HG02840 (cell line): Measurements from ENCODE around the gene IGF2R.
A peak's percentile ranks its signal among the peaks of the same experiment; 100 is the strongest.
"Not testable (repeated sequence)": the region's sequence is repeated elsewhere in the genome, so short reads cannot be mapped to it uniquely, and the experiment has no call there.

ENCODE experiments used
- ATAC-seq: cut with Tn5 transposase; IDR thresholded peaks from one replicate; pipeline ENCODE4 v1.9.1; 2021; ENCODE audit warnings: mild to moderate bottlenecking, moderate library complexity, moderate number of reproducible peaks; ENCODE audit not compliant: unreplicated experiment, low FRiP score

IGF2R gene

DNA sequence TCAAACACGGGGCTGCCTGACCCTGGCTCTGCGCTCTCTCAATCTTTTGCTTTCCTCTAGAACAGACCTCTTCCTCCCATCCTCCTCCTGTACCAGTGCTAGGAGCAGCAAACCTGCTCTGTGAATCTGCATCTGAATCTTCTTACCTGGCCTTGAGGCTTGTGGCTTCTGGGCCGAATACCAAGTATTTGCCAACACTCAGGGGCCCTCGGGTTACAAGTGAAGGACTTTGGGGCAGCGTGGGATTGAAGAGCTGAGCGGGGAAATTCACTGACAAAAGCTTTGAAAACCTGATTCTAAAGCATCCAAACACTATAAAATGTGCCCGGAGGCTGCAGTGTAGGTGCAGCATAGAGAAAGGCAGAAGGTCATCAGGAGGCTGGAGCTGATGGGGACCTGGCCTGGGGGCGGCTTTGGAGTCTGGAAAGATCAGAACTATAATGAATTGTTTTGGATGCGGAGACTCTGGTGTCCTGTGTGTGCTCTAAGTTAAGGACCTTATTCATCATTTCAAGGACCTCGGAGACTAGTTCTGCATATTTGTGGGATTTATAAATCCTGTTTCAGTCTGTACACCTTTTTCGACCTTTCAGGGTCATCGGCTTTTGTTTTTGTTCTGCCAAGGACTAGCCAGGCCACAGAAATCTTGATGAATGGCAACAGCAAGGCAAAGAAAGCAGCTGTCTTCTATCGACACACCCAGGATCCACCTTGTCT lies 16.4 kb upstream of the IGF2R start:
- no peak for ATAC-seq

DNA sequence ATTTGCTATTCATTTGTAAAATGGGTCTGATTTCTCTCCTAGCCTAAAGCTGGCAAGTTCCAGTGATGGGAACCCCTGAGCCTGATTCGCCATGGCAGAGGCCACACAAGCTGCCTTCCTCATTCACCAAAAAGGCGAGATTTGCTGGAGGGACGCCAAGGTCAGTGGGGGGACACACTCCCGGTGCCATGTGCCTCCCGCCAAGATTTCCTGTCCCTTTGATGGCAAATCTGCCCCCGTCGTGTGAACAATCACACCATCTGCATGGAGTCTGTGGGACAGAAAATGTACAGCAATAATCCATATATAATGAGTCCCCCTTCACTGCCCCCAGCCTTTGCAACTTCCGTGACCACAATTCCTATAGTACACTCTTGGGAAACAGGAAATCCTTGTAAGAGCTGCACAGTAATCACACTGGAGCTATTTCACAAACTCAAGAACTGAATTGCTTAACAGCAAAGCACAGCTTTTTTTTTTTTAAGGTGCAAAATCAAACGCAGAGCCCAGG lies 15.7 kb upstream of the IGF2R start:
- no peak for ATAC-seq

DNA sequence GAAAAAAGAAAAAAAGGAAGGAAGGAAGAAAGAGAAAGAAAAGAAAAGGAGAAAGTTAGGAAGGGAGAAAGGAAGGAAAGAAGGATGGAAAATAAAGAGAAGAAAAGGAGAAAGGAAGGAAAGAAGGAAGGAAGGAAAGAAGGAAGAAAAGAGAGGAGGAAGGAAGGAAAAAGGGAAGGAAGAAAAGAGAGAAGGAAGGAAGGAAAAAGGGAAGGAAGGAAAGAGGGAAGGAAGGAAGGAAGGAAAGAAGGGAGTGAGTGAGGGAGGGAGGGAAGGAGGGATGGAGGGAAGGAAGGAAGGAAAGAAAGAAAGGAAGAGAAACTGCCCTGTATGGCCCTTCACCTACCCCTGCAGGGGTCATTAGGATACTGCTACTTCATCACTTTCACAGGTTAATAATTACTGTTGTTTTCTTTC lies 12.9 kb upstream of the IGF2R start:
- ATAC-seq = no peak

DNA sequence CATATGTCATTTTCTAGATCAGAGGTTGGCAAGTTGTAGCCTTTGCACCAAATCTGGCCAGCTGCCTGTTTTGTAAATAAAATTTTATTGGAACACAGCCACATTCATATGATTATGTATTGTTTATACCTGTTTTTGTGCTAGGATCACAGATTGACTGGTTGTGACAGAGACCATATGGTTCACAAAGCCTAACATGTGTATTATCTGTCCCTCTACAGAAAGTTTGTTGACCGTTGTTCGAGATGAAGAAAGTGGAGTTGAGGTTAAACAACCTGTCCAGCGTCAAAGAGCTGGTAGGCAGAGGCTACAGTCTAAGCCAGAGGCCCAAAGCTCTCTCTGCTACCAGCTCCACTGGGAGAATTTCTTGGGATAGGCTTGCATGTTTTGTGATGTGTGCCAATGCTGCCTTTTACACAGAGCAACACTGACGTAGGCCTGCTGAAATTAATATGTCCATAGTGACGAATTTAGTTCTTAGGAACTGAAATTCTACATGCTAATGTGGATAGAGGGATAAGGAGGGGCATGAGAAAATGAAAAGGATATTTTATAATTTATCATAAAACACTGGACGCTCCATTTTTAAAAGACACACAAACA lies 11.7 kb upstream of the IGF2R start:
- no peak for ATAC-seq

DNA sequence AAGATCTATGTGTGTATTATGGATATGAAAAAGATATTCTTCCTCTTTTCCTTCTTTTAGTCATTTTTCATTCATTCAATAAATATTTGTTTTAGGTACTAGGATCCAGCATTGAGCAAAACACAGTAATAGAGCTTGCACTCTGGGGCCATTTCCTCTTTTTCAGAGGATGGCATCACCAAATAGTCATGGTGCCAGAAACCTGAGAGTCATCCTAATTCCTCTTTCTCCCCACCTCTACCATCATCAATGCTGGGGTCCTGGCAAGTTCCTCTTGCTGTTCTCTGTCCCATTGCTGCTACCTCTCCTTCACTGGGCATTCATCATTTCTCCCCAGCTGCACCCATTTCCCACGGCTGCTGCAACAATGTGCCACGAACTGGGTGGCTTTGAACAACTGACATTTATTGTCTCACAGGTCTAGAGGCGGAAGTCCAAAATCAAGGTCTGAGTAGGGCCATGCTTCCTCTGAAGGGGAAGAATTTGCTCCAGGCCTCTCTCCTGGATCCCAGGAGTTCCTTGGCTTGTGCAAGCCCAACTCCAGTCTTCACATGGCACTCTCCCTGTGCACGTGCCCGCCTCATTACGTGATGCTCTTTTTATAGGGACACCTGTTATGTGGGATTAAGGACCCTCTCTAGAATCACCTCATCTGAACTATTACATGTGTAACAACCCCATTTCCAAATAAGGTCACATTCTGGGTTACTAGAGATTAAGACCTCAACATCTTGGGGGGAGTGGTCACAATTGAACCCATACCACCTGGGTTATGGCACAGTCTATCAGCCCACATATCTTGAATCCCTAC lies 9.5 kb upstream of the IGF2R start:
- ATAC-seq = no peak

DNA sequence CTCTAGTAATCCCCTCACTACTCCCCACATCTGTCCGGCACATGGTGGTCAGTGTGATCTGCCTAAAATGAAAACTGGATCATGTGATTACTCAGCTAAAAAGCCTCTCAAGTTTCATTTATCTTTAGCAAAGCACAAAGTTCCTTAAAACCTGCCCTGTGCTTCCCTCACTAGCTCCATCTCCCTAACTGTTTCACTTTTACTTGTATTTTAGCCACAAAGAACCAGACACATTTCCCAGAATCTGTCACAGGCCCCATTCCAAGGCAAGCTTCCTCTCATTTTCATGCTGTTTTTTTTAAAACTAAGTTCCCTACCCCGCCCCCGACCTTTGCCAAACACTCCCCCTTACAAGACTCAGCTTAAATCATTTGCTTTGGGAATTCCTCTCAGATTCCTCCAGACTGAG lies 8.9 kb upstream of the IGF2R start:
- ATAC-seq = no peak

DNA sequence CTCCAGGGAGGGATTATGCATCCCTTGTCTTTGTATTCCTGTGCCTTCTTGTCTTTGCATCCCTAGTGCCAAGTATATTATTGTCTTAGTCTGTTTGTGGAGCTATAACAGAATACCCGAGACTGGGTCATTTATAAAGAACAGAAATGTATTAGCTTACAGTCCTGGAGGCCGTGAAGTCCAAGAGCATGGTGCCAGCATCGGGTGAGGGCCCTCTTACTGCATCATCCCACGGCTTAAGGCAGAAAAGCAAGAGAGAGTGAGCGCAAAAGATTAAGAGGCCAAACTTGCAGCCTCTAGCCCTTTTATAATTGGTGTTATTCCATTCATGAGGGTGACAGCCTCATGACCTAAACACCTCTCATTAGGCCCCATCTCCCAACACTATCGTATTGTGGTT lies 8.4 kb upstream of the IGF2R start:
- no peak for ATAC-seq

DNA sequence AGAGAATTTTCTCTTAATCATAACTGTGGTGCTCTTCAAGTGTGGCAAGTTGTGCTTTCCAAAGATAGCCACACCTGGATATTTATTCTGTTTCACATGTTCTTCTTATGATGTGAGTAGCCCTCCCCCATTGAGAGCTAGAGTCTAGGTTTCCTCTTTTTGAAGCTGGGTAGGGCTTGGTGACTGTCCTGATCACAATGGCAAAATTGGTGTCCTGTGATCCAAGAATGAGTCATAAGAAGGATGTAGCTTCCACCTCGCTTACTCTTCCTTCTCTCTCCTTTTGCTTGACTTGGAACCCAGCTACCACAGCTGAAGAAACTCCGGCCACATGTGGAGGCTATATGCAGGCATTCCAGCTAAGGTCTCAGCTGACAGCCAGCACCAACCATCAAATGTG lies 7.4 kb upstream of the IGF2R start:
- no peak for ATAC-seq

DNA sequence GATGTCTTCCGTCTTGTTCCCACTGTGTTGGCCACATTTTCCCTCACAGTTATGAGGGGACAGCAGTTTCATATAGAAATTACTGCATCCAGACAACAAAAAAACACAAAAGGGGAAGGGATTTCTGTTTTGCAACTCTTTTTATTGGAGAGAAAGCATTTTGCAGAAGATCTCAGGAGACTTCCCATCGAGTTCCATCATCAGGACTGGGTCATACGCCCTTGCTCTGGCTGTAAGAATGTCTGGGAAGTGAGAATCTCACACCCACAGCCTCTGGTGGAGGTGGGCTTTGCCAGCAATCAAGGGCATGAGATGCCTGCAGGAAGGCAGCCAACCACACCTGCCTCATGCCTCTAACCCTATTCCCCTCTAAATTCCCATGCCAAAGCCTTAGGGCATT lies 5.8 kb upstream of the IGF2R start:
- ATAC-seq = no peak

DNA sequence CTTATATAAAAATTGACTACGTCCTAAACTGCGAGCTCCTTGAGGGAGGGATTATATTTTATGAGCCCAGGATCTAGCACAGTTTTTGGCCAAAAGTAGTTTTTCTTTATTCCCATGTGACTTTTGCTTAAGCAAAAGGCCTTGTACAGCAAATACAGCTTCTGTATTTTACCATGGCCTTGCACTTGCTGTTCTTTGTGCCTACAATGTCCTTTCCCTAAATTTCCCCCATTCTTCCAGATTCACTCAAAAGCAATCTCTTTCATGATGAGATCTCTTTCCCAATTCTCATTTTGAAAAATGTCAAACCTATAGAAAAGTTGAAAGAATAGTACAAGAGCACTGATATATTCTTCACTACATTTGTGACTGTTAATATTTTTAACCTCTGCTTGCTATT lies 4.8 kb upstream of the IGF2R start:
- ATAC-seq = no peak

DNA sequence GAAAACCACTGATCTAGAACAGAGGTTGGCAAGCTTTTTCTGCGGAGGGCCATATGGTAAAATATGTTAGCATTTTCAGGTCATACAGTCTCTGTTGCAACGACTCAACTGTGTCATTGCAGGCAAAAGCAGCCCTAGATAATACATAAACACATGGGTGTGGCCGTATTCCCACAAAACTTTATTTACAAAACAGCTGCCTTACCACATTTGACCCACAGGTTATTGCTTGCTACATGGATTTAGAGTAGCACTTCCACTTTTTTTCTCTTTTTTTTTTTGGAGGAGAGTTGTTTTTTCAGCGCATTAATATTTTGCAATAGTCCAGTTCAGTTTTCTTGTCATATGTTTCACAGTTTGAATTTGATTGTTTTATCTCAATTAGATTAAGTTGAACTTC lies 2.5 kb upstream of the IGF2R start:
- ATAC-seq = no peak

DNA sequence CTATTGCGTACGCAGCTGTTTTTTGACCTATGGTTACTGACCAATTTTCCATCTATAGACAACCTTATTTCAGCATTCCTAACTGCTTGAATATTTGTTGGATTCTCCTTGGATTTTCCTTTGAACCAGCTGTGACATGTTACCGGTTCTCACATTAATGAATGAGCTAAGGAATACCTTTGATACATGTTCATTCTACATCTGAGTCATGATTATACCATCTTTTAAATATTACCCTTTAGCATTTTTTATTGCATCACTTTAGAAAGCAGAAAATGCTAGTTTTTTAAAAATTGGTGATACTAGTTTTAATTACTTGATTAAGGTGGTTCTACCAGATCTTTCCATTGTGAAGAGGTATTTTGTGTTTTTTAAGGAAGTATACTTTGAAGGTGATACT lies 1.9 kb upstream of the IGF2R start:
- ATAC-seq = no peak

DNA sequence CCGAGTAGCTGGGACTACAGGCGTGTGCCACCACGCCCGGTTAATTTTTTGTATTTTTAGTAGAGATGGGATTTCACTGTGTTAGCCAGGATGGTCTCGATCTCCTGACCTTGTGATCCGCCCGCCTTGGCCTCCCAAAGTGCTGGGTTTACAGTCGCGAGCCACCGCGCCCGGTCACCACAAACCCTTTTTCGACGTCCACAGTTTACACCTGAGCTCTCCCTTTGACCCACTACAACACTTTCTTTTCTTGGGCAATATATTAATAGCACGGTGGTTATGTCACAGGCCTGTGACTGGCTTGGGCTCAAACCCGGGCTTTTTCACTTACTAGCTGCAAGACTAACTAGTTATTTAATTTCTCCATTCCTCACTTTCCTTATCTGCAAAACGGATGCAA lies 1.3 kb upstream of the IGF2R start:
- ATAC-seq = not testable (repeated sequence)

DNA sequence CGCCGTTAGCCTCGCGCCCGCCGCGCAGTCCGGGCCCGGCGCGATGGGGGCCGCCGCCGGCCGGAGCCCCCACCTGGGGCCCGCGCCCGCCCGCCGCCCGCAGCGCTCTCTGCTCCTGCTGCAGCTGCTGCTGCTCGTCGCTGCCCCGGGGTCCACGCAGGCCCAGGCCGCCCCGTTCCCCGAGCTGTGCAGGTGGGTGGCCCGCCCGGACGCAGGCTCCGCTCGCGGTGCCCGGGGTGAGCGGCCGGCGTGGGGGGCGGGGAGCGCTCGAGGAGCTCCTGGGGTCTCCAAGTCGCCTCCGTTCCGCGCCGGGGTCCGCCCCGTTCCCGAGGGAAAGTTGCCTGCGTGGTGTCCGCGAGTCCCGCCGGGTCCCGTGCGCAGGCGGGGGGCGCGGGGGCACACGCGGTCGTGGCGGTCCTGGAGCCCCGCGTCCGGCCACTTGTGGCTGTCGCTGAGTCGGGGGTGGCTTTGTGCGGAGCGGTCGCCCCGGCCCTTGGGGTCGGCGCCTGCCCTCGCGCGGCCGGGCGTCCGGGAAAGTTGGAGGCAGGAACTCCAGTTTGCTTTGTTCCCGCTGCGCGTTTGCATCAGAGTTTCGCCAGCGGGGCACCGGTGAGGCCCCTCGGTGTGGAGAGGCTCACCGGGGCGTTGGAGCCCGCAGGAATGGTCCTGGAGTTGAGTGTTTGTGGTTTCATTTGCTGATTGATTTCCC lies 476 bp downstream of the IGF2R start:
- ATAC-seq = peak; percentile 33

DNA sequence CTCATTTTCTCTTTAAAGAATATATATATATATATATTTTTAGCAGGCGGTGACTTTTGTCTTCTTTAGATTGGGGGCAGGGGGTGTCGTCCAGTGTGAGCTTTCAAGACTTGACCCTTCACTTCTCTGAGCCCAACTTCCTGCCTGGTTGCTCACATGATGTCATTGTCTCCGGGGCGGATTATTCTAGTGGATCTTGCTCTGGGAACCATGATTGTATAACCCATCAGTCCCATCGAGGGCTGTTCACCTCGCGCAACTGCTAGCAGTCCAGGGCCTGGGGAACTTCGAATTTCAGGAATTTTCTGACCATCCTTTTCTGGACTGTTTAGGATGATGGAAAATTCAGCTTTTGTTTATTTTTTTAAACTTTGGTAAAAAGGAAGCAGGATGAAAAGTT lies 1.0 kb downstream of the IGF2R start:
- peak; percentile 20 for ATAC-seq

DNA sequence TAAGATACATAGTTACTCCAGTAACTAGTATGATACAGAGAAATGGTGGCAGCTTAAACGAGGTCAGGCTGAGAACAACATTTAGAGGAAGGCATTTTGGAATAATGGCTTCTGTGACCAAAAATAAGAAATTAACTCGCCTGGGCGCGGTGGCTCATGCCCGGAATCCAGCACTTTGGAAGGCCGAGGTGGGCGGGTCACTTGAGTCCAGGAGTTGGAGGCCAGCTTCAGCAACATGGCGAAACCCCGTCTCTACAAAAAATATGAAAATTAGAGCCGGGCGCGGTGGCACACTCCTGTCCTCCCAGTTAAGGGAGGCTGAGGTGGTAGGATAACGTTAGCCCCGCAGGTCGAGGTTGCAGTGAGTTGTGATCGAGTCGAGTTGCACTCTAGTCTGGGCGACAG lies 1.8 kb downstream of the IGF2R start:
- no peak for ATAC-seq

DNA sequence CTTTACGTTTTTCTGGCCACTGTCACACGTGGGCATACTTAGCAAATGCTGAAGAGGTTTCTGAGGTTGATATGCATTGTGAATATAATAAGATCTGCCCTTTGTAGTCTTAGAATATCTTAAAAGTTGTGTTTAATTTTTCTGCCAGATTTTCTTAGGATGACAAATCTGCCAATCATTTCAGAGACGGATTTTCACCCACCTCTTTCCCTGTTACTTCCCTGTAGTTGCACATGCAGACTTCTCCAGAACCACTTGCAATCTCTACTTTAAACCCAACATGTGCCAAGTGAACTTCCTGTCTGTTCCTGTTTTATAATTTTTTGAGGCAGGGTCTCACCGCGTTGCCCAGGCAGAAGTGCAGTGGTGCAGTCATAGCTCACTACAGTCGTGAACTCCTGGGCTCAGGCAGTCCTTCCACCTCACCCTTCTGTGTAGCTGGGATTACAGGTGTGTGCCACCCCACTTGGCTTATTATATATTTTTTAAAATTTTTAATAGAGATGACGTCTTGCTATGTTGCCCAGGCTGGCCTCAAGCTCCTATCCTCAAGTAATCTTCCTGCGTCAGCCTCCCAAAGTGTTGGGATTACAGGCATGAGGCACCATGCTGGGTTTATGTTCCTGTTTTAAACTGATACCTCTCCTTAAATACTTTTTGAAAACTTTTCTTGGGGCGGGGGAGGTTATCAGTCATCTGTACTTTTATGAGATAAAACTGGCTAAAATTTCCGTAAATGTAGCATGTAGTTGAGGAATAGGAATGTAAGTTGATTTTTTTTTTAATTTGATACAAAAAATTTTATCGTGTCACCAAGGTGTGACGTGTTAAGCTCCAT lies 2.7 kb downstream of the IGF2R start:
- no peak for ATAC-seq

DNA sequence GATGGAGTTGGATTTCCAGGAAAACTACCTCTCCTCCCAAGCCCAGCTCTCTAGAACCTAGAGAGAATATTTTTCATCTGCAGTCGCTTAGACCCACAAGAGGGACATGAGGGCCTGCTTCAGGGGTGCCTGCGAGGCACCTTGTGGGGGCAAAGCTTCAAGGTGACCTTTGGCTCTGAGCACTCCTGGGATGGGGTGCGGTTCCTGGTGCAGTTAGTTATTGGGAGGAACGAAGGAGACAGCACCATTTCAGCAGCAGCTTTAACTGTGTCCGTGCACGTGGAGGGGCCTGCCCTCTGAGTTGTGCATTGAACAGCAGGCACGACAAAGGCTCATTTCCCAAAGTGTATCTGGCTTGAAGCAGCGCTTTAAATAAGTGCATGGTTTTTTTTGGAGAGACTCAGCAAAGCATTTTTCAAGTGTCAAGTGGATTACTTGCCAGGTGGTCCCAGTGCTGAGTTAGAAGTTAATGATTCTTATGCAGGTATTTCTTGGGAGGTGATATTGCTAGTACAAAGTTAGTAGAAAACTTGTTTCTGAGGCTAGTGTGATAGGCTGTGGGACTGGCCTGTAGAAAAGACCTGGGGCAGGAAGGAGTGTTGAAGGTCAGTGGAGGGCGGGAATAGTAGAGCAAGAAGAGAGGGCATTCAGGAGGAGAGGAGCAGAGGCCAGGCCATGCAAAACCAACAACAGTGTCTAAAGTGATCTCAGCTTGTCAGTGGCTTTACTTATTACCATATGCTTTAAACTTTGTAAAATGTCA lies 3.8 kb downstream of the IGF2R start:
- ATAC-seq = no peak

DNA sequence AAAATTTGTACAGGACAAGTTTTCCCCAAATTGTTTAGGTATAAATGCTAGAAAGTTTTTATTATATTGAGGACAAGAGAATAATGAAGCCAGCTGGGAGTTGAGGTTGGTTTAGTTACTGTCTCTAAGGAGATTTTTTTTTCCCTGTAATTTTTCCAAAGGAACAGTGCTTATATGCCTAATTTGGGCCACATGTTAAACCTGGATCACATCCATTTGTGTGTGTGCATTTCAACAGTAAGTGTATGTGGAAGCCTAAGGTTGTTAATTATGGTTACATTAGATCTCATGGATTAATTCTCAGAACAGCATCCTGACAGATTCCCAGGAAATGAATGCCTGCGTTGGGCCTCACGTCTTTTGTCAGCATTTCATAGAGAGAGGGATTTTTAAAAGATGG lies 4.5 kb downstream of the IGF2R start:
- no peak for ATAC-seq
